HepG2 (cell line): ENCODE data around the gene ZNF394. TPM values are rescaled to one million over a fixed set of nuclear protein-coding genes. Genes with fewer than 3 reads are reported as not detected.
A peak's percentile ranks its signal among the peaks of the same experiment; 100 is the strongest.

Experiments used
- AFF4 ChIP-seq: sonication (generic); formaldehyde crosslinking; IDR thresholded peaks from 2 replicates; pipeline ENCODE4 v1.4.0; 2020; ENCODE audit warnings: missing genetic modification reagents
- BORCS8-MEF2B ChIP-seq: sonication (generic); formaldehyde crosslinking; IDR thresholded peaks from 2 replicates; pipeline ENCODE4 v1.8.0; 2022; ENCODE audit warnings: mild to moderate bottlenecking, missing genetic modification reagents
- HMG20B ChIP-seq: conservative IDR thresholded peaks from 2 replicates; pipeline ENCODE4 v1.6.1; 2016; ENCODE audit warnings: missing genetic modification reagents, missing compliant biosample characterization
- HOXD1 ChIP-seq: sonication (generic); formaldehyde crosslinking; IDR thresholded peaks from 2 replicates; pipeline ENCODE4 v1.5.0; 2020; ENCODE audit warnings: missing genetic modification reagents
- KAT7 ChIP-seq: IDR thresholded peaks from 2 replicates; pipeline ENCODE4 v1.6.1; 2018; ENCODE audit warnings: borderline replicate concordance, missing compliant biosample characterization
- KDM2A ChIP-seq: sonication (generic); formaldehyde crosslinking; IDR thresholded peaks from 2 replicates; pipeline ENCODE4 v1.4.0; 2020; ENCODE audit warnings: low read depth, missing genetic modification reagents, borderline replicate concordance
- MNT ChIP-seq: fragments of 450-650 bp; IDR thresholded peaks from 2 replicates; pipeline ENCODE4 v1.6.1; 2016
- POLR2A ChIP-seq, 2 experiments: IDR thresholded peaks; 2 replicates each; pipeline ENCODE4 v1.6.1; 2011; ENCODE audit warnings: low read depth in 2 of 2, low read length in 2 of 2, mild to moderate bottlenecking in 1 of 2, moderate library complexity in 1 of 2; ENCODE audit not compliant: insufficient read depth in 1 of 2
- RBM22 ChIP-seq: fragments of 200-400 bp; formaldehyde crosslinking; optimal IDR thresholded peaks from 2 replicates; pipeline ENCODE3; 2017; ENCODE audit warnings: mild to moderate bottlenecking, low read length, moderate library complexity
- SOX5 ChIP-seq: IDR thresholded peaks from 2 replicates; pipeline ENCODE4 v1.6.1; 2016; ENCODE audit warnings: borderline replicate concordance
- SP140L ChIP-seq: sonication (generic); formaldehyde crosslinking; IDR thresholded peaks from 2 replicates; pipeline ENCODE4 v1.4.0; 2020; ENCODE audit warnings: missing genetic modification reagents, borderline replicate concordance
- ZMYM4 ChIP-seq: sonication (generic); formaldehyde crosslinking; IDR thresholded peaks from 2 replicates; pipeline ENCODE4 v1.8.1; 2023; ENCODE audit warnings: mild to moderate bottlenecking, missing genetic modification reagents
- ZNF30 ChIP-seq: sonication (generic); formaldehyde crosslinking; IDR thresholded peaks from 2 replicates; pipeline ENCODE4 v1.5.0; 2020; ENCODE audit warnings: mild to moderate bottlenecking, missing genetic modification reagents
- ZNF770 ChIP-seq: sonication (generic); formaldehyde crosslinking; IDR thresholded peaks from 2 replicates; pipeline ENCODE4 v1.5.0; 2020; ENCODE audit warnings: mild to moderate bottlenecking, missing genetic modification reagents
- ZNF792 ChIP-seq: IDR thresholded peaks from 2 replicates; pipeline ENCODE4 v1.6.1; 2016
- ZNF878 ChIP-seq: sonication (generic); formaldehyde crosslinking; IDR thresholded peaks from 2 replicates; pipeline ENCODE4 v1.8.1; 2023; ENCODE audit warnings: mild to moderate bottlenecking, missing genetic modification reagents, moderate library complexity
- polyA plus RNA-seq, 8 experiments: library from polyadenylated mRNA; depleted of rRNA in 3 of 8; stranded (reverse) in 7 of 8; unstranded in 1 of 8; fragments of >200 nt; fragmentation: Illumina TruSeq in 4 of 8; extraction: Trizol in 4 of 8; gene quantifications; 2 replicates each; pipeline versions ENCODE4 v1.2.1 to v1.2.3, GENCODE V29; 2011 to 2016; ENCODE audit warnings: low read depth in 4 of 8, missing spikeins in 1 of 8, mixed read lengths in 1 of 8; ENCODE audit not compliant: insufficient read depth in 1 of 8
- total RNA-seq, 5 experiments: library from RNA; depleted of rRNA; stranded (reverse); fragments of >200 nt; fragmentation: Illumina TruSeq; extraction: Trizol; gene quantifications; 2 replicates each; pipeline ENCODE4 v1.2.3, GENCODE V29; 2016; ENCODE audit warnings: low read depth in 1 of 5
- TF ChIP-seq, protein P1 (sequence below): sonication (generic); formaldehyde crosslinking; IDR thresholded peaks from 2 replicates; pipeline ENCODE4 v1.5.1; 2020; ENCODE audit warnings: missing genetic modification reagents, mild to moderate bottlenecking, borderline replicate concordance
- TF ChIP-seq, protein P2 (sequence below): IDR thresholded peaks from 2 replicates; pipeline ENCODE4 v1.6.1; 2016; ENCODE audit warnings: missing compliant biosample characterization, missing genetic modification reagents, borderline replicate concordance

Gene ZNF394
- total and polyA plus RNA-seq, 2 of the 13 experiments (the other 11 are each of a cell fraction or from before 2014, with no cell fraction given): 7.8 to 19.6 TPM

- TF ChIP-seq RBM22 (no peak), ZMYM4 (CRISPR knock-in tag) (no peak), ZNF878 (CRISPR knock-in tag) (no peak), ZNF30 (no peak), KAT7 (CRISPR knock-in tag) (no peak; the same call in 1 of the 2 replicates), AFF4 (CRISPR knock-in tag) (no peak), SOX5 (CRISPR knock-in tag) (no peak; the same call in 1 of the 2 replicates), BORCS8-MEF2B (CRISPR knock-in tag) (no peak), SP140L (CRISPR knock-in tag) (no peak), HOXD1 (CRISPR knock-in tag) (peak; percentile 66; the same call in 1 of the 2 replicates), ZNF770 (CRISPR knock-in tag) (0 out of 2 replicates have a peak, but pooled peaks have one; percentile 14), ZNF792 (no peak), POLR2A (IDR thresholded peaks at IDR 0.05; ENCODE audit: insufficient read depth in 1 of 2, low read depth in 2 of 2, low read length in 2 of 2) (peak; percentile 85 to 91), MNT (no peak), KDM2A (CRISPR knock-in tag) (peak; percentile 88), HMG20B (CRISPR knock-in tag) (no peak)
- TF ChIP-seq, protein P1, sequence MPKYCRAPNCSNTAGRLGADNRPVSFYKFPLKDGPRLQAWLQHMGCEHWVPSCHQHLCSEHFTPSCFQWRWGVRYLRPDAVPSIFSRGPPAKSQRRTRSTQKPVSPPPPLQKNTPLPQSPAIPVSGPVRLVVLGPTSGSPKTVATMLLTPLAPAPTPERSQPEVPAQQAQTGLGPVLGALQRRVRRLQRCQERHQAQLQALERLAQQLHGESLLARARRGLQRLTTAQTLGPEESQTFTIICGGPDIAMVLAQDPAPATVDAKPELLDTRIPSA (CRISPR knock-in tag): no peak; the same call in 1 of the 2 replicates
- TF ChIP-seq, protein P2, sequence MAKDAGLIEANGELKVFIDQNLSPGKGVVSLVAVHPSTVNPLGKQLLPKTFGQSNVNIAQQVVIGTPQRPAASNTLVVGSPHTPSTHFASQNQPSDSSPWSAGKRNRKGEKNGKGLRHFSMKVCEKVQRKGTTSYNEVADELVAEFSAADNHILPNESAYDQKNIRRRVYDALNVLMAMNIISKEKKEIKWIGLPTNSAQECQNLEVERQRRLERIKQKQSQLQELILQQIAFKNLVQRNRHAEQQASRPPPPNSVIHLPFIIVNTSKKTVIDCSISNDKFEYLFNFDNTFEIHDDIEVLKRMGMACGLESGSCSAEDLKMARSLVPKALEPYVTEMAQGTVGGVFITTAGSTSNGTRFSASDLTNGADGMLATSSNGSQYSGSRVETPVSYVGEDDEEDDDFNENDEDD (CRISPR knock-in tag): 0 out of 2 replicates have a peak, but pooled peaks have one; percentile 36
These were observed 4.7 kb upstream of the ZNF394 start, which contains the start of gene ZKSCAN5 (continued) for GRCh38 chr7:99504603-99505323.
